ENCODE data around the gene NANOGP8. TPM values are rescaled to one million over a fixed set of nuclear protein-coding genes. Genes with fewer than 3 reads are reported as not detected.

NANOGP8 gene
- total RNA-seq, 1 donor from 2014 or later, result 0.54 TPM

DNA sequence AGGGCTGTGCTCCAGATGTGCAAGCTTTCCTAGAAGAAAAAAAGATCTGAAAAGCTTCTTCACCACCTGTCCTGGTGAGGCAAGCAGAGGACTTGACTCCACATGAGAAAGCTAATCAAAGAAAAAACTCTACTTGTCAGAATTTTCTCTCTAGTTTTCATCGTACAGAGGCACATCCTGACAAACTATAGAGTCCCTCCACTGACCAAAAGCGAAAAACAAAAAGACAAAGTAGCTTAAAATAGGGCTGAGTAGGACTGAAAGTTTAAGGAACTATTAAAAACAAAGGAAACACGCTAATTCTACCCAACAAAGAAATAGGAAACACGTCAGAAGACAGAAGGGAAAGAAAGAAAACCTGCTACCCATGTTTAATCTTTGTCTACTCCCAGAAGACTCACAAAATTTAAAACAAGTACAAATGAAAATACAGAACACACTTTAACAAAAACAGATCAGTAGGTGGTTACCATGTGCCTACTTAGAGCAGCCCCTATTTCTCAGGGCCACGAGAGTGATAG, 26.5 kb downstream of the NANOGP8 start:
- Mint-ChIP-seq H3K9me3 (ENCODE audit: unreplicated experiment) (no peaks in the 10 kb centered on the region), H3K4me1 (ENCODE audit: unreplicated experiment) (peaks cover 3% of the 10 kb centered on the region), H3K36me3 (ENCODE audit: unreplicated experiment) (no peaks in the 10 kb centered on the region), H3K27me3 (ENCODE audit: unreplicated experiment) (peaks cover 3% of the 10 kb centered on the region), H3K4me3 (ENCODE audit: unreplicated experiment) (no peak overlapping the region), H3K27ac (ENCODE audit: unreplicated experiment) (no peak overlapping the region)
- DNase-seq (ENCODE audit: extremely low spot score, unreplicated experiment), result no peak
- TF ChIP-seq, protein P1, sequence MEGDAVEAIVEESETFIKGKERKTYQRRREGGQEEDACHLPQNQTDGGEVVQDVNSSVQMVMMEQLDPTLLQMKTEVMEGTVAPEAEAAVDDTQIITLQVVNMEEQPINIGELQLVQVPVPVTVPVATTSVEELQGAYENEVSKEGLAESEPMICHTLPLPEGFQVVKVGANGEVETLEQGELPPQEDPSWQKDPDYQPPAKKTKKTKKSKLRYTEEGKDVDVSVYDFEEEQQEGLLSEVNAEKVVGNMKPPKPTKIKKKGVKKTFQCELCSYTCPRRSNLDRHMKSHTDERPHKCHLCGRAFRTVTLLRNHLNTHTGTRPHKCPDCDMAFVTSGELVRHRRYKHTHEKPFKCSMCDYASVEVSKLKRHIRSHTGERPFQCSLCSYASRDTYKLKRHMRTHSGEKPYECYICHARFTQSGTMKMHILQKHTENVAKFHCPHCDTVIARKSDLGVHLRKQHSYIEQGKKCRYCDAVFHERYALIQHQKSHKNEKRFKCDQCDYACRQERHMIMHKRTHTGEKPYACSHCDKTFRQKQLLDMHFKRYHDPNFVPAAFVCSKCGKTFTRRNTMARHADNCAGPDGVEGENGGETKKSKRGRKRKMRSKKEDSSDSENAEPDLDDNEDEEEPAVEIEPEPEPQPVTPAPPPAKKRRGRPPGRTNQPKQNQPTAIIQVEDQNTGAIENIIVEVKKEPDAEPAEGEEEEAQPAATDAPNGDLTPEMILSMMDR (IDR thresholded peaks at IDR 0.05), result no peak

DNA sequence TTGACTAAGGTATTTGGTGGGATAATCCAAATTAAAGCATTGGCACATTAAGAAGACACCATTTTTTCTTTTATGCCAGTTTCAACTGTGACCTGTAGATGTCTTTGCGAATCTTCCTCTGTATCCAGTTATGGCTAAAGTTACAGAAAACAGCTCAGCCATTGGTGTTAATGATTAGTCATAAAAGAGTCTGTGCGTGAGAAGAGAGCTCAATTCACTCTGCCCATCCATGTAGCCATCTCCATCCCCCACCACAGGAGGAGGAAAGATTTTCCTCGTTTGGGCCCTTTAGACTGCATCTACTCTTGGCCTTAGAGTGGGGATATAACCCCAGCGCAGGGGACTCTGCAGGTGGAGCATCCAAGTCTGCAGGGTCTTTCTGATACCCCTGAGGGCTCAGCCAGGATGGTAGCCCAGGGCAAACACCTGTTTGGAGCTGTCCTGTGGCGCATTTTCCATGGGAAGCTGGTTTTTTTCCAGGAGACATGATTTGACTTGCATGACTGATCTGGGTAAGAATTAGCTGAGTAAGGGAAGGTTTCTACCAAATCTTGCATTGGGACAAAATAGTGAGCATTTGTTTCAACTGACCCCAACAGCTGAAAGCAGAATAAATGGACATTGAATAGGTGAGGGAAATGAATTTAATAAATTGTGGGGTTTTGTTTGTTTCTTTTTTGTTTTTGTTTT, 29.5 kb downstream of the NANOGP8 start:
- H3K27me3 Mint-ChIP-seq (ENCODE audit: unreplicated experiment), result peaks cover 3% of the 10 kb centered on the region
- no peak overlapping the region for H3K27ac Mint-ChIP-seq (ENCODE audit: unreplicated experiment)
- DNase-seq (ENCODE audit: extremely low spot score, unreplicated experiment), result no peak
- TF ChIP-seq, protein P1 (IDR thresholded peaks at IDR 0.05), result no peak
- H3K36me3 Mint-ChIP-seq (ENCODE audit: unreplicated experiment), result no peaks in the 10 kb centered on the region
- no peaks in the 10 kb centered on the region for H3K4me1 Mint-ChIP-seq (ENCODE audit: unreplicated experiment)
- no peak overlapping the region for H3K4me3 Mint-ChIP-seq (ENCODE audit: unreplicated experiment)
- H3K9me3 Mint-ChIP-seq (ENCODE audit: unreplicated experiment), result no peaks in the 10 kb centered on the region

DNA sequence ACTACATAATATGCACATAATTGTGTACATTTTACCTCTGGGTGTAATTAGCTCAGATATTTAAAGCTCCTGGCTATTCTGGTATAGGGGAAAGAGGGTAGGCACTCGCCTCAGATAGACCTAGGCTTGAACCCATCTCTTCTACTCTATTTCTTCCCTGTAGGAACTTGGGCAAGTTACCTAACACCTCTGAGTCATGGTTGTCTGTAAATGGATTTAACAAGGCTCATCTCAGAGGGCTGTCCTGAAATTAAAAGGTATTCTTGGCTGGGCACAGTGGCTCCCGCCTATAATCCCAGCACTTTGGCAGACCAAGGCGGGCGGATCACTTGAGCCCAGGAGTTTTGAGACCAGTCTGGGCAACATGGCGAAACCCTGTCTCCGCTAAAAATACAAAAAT, 30.7 kb downstream of the NANOGP8 start:
- Mint-ChIP-seq H3K9me3 (ENCODE audit: unreplicated experiment) (no peaks in the 10 kb centered on the region), H3K27ac (ENCODE audit: unreplicated experiment) (no peak overlapping the region), H3K27me3 (ENCODE audit: unreplicated experiment) (peaks cover 3% of the 10 kb centered on the region), H3K4me1 (ENCODE audit: unreplicated experiment) (no peaks in the 10 kb centered on the region), H3K36me3 (ENCODE audit: unreplicated experiment) (no peaks in the 10 kb centered on the region), H3K4me3 (ENCODE audit: unreplicated experiment) (no peak overlapping the region)
- no peak for DNase-seq (ENCODE audit: extremely low spot score, unreplicated experiment)
- TF ChIP-seq, protein P1 (IDR thresholded peaks at IDR 0.05), result no peak

DNA sequence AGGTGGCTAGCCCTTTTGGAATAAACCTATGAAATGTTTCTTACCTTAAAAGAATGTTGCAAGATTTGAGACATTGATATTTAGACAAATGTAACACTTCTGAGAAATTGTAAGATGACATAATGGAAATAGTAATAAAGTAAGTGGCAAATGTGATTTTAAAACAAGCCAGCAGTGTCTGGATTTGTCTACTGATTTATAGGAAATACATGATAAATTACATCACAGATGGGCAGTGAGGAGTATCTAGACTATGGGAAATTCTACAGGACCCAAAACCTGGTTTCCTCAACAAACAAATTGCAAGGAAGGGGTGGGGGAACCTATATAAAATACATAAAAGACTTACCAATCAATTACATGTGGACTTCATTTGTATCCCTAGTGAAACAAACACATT, 37.1 kb downstream of the NANOGP8 start:
- Mint-ChIP-seq H3K27me3 (ENCODE audit: unreplicated experiment) (peaks cover 5% of the 10 kb centered on the region), H3K9me3 (ENCODE audit: unreplicated experiment) (no peaks in the 10 kb centered on the region), H3K27ac (ENCODE audit: unreplicated experiment) (no peak overlapping the region), H3K4me3 (ENCODE audit: unreplicated experiment) (no peak overlapping the region), H3K36me3 (ENCODE audit: unreplicated experiment) (no peaks in the 10 kb centered on the region), H3K4me1 (ENCODE audit: unreplicated experiment) (no peaks in the 10 kb centered on the region)
- DNase-seq (ENCODE audit: extremely low spot score, unreplicated experiment), result no peak
- TF ChIP-seq, protein P1 (IDR thresholded peaks at IDR 0.05), result no peak

DNA sequence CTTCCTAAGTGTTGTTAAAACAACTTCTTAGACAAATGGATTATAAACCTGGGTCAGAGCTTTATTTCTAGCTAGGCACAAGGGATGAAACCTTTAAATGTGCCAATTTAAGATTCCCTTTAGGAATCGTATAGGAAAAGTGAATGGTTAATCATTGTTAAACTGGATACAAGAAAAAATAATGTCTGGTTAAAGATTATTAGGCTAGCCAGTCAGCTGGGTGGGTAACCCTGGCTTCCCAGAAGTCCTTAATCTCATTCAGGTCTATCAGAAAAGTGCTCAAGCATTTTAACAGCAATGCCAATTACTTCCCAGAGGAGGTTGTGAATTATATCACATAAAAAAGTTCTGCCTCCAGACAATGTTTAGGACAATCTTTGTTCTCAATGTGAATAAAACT, 37.6 kb downstream of the NANOGP8 start:
- H3K27ac Mint-ChIP-seq (ENCODE audit: unreplicated experiment), result no peak overlapping the region
- no peaks in the 10 kb centered on the region for H3K4me1 Mint-ChIP-seq (ENCODE audit: unreplicated experiment)
- H3K4me3 Mint-ChIP-seq (ENCODE audit: unreplicated experiment), result no peak overlapping the region
- H3K9me3 Mint-ChIP-seq (ENCODE audit: unreplicated experiment), result no peaks in the 10 kb centered on the region
- H3K36me3 Mint-ChIP-seq (ENCODE audit: unreplicated experiment), result no peaks in the 10 kb centered on the region
- peaks cover 5% of the 10 kb centered on the region for H3K27me3 Mint-ChIP-seq (ENCODE audit: unreplicated experiment)
- TF ChIP-seq, protein P1 (IDR thresholded peaks at IDR 0.05), result no peak
- no peak for DNase-seq (ENCODE audit: extremely low spot score, unreplicated experiment)

Measured in osteocyte (in vitro differentiated cells).